Measurements from ENCODE around the gene GPR62. TPM values are rescaled to one million over a fixed set of nuclear protein-coding genes. Genes with fewer than 3 reads are reported as not detected.

Gene GPR62
- total RNA-seq, 1 experiment from 2014 or later = not detected

DNA sequence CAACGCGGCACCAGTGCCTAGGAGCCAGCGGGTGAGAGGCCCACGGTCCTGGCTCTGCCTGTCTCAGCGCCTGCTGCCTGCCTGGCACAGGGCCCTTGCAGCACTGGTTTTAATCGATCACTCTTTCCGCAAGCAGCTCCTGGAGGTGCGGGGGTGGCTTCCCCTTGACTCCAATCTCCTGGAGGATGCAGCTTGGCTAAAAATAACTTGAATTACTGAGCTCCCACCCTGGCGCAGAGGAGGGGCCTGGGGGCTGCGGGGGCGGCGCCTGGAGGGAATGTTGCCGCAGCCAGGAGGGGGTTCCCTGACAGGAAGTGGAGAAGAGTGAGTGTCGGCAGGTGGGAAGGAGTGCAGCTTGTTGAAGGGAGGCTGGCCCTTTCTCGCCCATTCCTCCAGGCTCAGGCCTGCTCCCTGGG lies 50.4 kb downstream of the GPR62 start:
- H3K36me3 Mint-ChIP-seq (ENCODE audit: insufficient read depth, unreplicated experiment) = no peaks in the 10 kb centered on the region
- intact Hi-C loops (cut with micrococcal nuclease; ENCODE audit: unreplicated experiment) = no loop called here
- TF ChIP-seq, protein P1, sequence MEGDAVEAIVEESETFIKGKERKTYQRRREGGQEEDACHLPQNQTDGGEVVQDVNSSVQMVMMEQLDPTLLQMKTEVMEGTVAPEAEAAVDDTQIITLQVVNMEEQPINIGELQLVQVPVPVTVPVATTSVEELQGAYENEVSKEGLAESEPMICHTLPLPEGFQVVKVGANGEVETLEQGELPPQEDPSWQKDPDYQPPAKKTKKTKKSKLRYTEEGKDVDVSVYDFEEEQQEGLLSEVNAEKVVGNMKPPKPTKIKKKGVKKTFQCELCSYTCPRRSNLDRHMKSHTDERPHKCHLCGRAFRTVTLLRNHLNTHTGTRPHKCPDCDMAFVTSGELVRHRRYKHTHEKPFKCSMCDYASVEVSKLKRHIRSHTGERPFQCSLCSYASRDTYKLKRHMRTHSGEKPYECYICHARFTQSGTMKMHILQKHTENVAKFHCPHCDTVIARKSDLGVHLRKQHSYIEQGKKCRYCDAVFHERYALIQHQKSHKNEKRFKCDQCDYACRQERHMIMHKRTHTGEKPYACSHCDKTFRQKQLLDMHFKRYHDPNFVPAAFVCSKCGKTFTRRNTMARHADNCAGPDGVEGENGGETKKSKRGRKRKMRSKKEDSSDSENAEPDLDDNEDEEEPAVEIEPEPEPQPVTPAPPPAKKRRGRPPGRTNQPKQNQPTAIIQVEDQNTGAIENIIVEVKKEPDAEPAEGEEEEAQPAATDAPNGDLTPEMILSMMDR (IDR thresholded peaks at IDR 0.05; ENCODE audit: insufficient read depth in 1 of 2, low read depth in 1 of 2, low read length in 1 of 2, severe bottlenecking in 1 of 2, unreplicated experiment in 1 of 2) = no peak

DNA sequence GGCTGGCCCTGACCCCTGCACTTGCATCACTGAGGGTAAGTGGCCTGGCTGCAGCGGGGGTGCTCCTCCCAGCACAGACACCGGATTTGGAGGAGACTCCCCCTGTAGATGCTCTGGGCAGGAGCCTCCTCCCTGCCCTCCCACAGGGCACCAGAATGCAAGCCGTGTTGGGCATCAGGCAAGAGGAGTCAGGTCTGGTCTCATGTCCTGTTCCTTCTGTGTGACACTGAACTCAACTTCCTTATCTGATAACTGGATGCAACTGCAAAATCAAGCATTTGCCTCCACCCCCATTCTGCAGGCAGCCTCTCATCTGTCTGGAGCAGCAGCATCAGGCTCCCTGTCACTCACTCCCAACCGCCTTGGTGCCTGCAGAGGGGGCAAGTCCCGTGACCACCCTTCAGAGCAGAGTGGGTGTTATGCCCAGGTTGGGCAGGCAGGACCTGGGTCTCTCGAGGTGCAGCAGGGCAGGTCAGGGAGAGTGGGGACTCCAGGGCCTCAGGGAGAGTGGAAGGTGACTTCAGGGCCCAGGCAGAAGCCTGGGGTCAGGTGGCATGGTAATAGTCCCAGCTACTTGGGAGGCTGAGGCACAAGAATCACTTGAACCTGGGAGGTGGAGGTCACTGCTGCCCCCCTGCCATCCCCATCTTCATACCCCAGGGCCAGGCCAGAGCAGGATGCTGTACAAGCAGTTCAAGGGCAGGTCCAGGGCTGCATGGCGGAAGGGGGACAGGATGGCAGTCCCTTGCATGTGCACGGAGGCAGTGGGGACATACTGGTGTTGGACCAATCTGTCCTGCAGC lies 51.0 kb downstream of the GPR62 start:
- ChIA-PET CTCF (no interaction called here), POLR2A (no interaction called here)
- no TSS peak for BruUV-seq (replicated peaks)
- no peaks in the 10 kb centered on the region for H3K4me1 ChIP-seq
- no peaks in the 10 kb centered on the region for H3K9me3 ChIP-seq
- no peaks in the 10 kb centered on the region for H3K36me3 ChIP-seq (ENCODE audit: control insufficient read depth, insufficient read depth, low read length)
- no peak overlapping the region for H3K4me3 ChIP-seq (ENCODE audit: low read depth, low read length)
- intact Hi-C loops (cut with micrococcal nuclease; ENCODE audit: unreplicated experiment) = no loop called here
- no peak for DNase-seq
- H3K4me1 Mint-ChIP-seq (ENCODE audit: low read depth, unreplicated experiment) = no peaks in the 10 kb centered on the region
- H3K27me3 ChIP-seq (replicated peaks; ENCODE audit: control insufficient read depth, insufficient read depth, low read length) = no peaks in the 10 kb centered on the region
- no peaks in the 10 kb centered on the region for H3K9me3 Mint-ChIP-seq (ENCODE audit: unreplicated experiment)
- no peaks in the 10 kb centered on the region for H3K36me3 Mint-ChIP-seq (ENCODE audit: insufficient read depth, unreplicated experiment)
- no peaks in the 10 kb centered on the region for H3K27me3 Mint-ChIP-seq (ENCODE audit: insufficient read depth, unreplicated experiment)
- TF ChIP-seq, protein P1 (IDR thresholded peaks at IDR 0.05; ENCODE audit: insufficient read depth in 1 of 2, low read depth in 1 of 2, low read length in 1 of 2, severe bottlenecking in 1 of 2, unreplicated experiment in 1 of 2) = no peak
- no peak overlapping the region for H3K27ac Mint-ChIP-seq (ENCODE audit: unreplicated experiment)
- no peak overlapping the region for H3K4me3 Mint-ChIP-seq (ENCODE audit: unreplicated experiment)

More for the DNA sequence above, 50.4 kb downstream of the GPR62 start:
- H3K9me3 Mint-ChIP-seq (ENCODE audit: unreplicated experiment) = no peaks in the 10 kb centered on the region
- no peaks in the 10 kb centered on the region for H3K9me3 ChIP-seq
- no peak overlapping the region for H3K4me3 Mint-ChIP-seq (ENCODE audit: unreplicated experiment)
- no peaks in the 10 kb centered on the region for H3K4me1 Mint-ChIP-seq (ENCODE audit: low read depth, unreplicated experiment)
- no peak overlapping the region for H3K27ac Mint-ChIP-seq (ENCODE audit: unreplicated experiment)
- ChIA-PET POLR2A (no interaction called here), CTCF (interaction anchor here (1.0 kb wide), 1 partner anchor 31 kb away, joined by 3 read pairs; no protein-coding TSS in a partner anchor)
- no peak overlapping the region for H3K4me3 ChIP-seq (ENCODE audit: low read depth, low read length)
- H3K27me3 ChIP-seq (replicated peaks; ENCODE audit: control insufficient read depth, insufficient read depth, low read length) = no peaks in the 10 kb centered on the region
- no peaks in the 10 kb centered on the region for H3K4me1 ChIP-seq
- no TSS peak for BruUV-seq (replicated peaks)
- no peaks in the 10 kb centered on the region for H3K27me3 Mint-ChIP-seq (ENCODE audit: insufficient read depth, unreplicated experiment)
- DNase-seq = no peak
- H3K36me3 ChIP-seq (ENCODE audit: control insufficient read depth, insufficient read depth, low read length) = no peaks in the 10 kb centered on the region

DNA sequence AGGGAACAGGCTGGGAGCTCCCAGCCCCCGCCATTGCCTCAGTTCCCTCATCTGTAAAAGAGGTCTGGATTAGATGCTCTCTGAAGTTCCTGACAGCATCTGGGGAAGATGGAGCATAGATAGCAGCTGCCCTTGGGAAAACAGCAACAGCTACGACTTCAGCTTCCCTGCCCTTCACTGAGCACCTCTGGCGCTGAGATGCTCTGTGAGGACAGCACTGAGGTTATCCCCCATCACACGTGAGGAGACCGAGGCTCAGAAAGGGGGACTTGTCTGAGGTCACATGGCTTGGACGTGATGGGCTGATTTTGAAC lies 51.6 kb downstream of the GPR62 start:
- no TSS peak for BruUV-seq (replicated peaks)
- Mint-ChIP-seq H3K36me3 (ENCODE audit: insufficient read depth, unreplicated experiment) (no peaks in the 10 kb centered on the region), H3K4me1 (ENCODE audit: low read depth, unreplicated experiment) (no peaks in the 10 kb centered on the region), H3K4me3 (ENCODE audit: unreplicated experiment) (no peak overlapping the region), H3K9me3 (ENCODE audit: unreplicated experiment) (no peaks in the 10 kb centered on the region), H3K27me3 (ENCODE audit: insufficient read depth, unreplicated experiment) (no peaks in the 10 kb centered on the region), H3K27ac (ENCODE audit: unreplicated experiment) (no peak overlapping the region)
- CTCF ChIA-PET = no interaction called here
- Histone ChIP-seq H3K36me3 (ENCODE audit: control insufficient read depth, insufficient read depth, low read length) (no peaks in the 10 kb centered on the region), H3K27me3 (replicated peaks; ENCODE audit: control insufficient read depth, insufficient read depth, low read length) (no peaks in the 10 kb centered on the region), H3K4me1 (no peaks in the 10 kb centered on the region), H3K4me3 (ENCODE audit: low read depth, low read length) (no peak overlapping the region), H3K9me3 (no peaks in the 10 kb centered on the region)
- POLR2A ChIA-PET = no interaction called here
- intact Hi-C loops (cut with micrococcal nuclease; ENCODE audit: unreplicated experiment) = no loop called here
- TF ChIP-seq, protein P1 (IDR thresholded peaks at IDR 0.05; ENCODE audit: insufficient read depth in 1 of 2, low read depth in 1 of 2, low read length in 1 of 2, severe bottlenecking in 1 of 2, unreplicated experiment in 1 of 2) = no peak
- DNase-seq = no peak

Other genes starting within 250 kb of the GPR62 start
- 0.14 TPM in 2 replicates for gene GRM2, start 248.3 kb upstream of the GPR62 start, total RNA-seq (2022)
- not detected in 2 replicates for gene IQCF6, start 176.1 kb upstream of the GPR62 start, total RNA-seq (2022)
- gene IQCF2, start 93.8 kb upstream of the GPR62 start, total RNA-seq (2022) = not detected in 2 replicates
- gene IQCF5, start 79.8 kb upstream of the GPR62 start, total RNA-seq (2022) = not detected in 2 replicates
- gene IQCF1, start 52.0 kb upstream of the GPR62 start, total RNA-seq (2022) = not detected in 2 replicates
- 39.1 and 43.0 TPM in 2 replicates for gene RRP9, start 13.5 kb upstream of the GPR62 start, total RNA-seq (2022)
- 3.3 and 5.6 TPM in 2 replicates for gene PARP3, start 13.0 kb upstream of the GPR62 start, total RNA-seq (2022)
- gene PCBP4, start 12.1 kb downstream of the GPR62 start, total RNA-seq (2022) = 42.3 and 46.5 TPM in 2 replicates
- 26.8 and 29.0 TPM in 2 replicates for gene ABHD14B, start 18.7 kb downstream of the GPR62 start, total RNA-seq (2022)
- gene ABHD14A, start 19.7 kb downstream of the GPR62 start, total RNA-seq (2022) = 14.0 and 16.3 TPM in 2 replicates
- 62.4 and 67.9 TPM in 2 replicates for gene ACY1, start 28.2 kb downstream of the GPR62 start, total RNA-seq (2022)
- gene RPL29, start 40.5 kb downstream of the GPR62 start, total RNA-seq (2022) = 976 and 995 TPM in 2 replicates
- 8.4 and 9.9 TPM in 2 replicates for gene DUSP7, start 101.2 kb downstream of the GPR62 start, total RNA-seq (2022)
- gene POC1A, start 199.0 kb downstream of the GPR62 start, total RNA-seq (2022) = 28.3 and 32.2 TPM in 2 replicates
- gene ALAS1, start 242.8 kb downstream of the GPR62 start, total RNA-seq (2022) = 53.1 and 60.0 TPM in 2 replicates

All from Caco-2 (cell line).